ENCODE data around the gene ICAM4. TPM values are rescaled to one million over a fixed set of nuclear protein-coding genes. Genes with fewer than 3 reads are reported as not detected.

Gene ICAM4
- total and polyA plus RNA-seq, 9 of the 15 experiments (the other 6 are each of a cell fraction or from before 2014, with no cell fraction given) = 14.1 to 86.1 (median 29.6) TPM

DNA sequence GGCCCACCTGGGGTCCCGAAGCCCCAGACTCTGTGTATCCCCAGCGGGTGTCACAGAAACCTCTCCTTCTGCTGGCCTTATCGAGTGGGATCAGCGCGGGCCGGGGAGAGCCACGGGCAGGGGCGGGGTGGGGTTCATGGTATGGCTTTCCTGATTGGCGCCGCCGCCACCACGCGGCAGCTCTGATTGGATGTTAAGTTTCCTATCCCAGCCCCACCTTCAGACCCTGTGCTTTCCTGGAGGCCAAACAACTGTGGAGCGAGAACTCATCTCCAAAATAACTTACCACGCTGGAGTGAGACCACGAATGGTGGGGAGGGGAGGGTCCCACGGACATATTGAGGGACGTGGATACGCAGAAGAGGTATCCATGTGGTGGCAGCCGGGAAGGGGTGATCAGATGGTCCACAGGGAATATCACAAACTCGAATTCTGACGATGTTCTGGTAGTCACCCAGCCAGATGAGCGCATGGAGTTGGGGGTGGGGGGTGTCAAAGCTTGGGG lies 2.0 kb downstream of the ICAM4 start (continued):
- peak in 1 of 2 experiments; percentile 52; a peak in 1 of 4 replicates for TF ChIP-seq SIN3A (IDR thresholded peaks at IDR 0.05; ENCODE audit: borderline replicate concordance in 2 of 2, control insufficient read depth in 1 of 2, low read depth in 2 of 2, low read length in 2 of 2)
- TF ChIP-seq DPF2 (IDR thresholded peaks at IDR 0.05) = 0 out of 2 replicates have a peak, but pooled peaks have one; percentile 25
- no peak for TF ChIP-seq CBFB (CRISPR knock-in tag; IDR thresholded peaks at IDR 0.05)
- no peak for TF ChIP-seq GTF2A2 (tag; IDR thresholded peaks at IDR 0.05)
- no peak for TF ChIP-seq EP300 (IDR thresholded peaks at IDR 0.05; ENCODE audit: low read length)
- TF ChIP-seq SMC3 (conservative IDR thresholded peaks at IDR 0.05; ENCODE audit: insufficient read depth, low read depth, low read length) = no peak
- no peak for TF ChIP-seq ZNF134 (CRISPR knock-in tag; conservative IDR thresholded peaks at IDR 0.05)
- TF ChIP-seq, protein P1, sequence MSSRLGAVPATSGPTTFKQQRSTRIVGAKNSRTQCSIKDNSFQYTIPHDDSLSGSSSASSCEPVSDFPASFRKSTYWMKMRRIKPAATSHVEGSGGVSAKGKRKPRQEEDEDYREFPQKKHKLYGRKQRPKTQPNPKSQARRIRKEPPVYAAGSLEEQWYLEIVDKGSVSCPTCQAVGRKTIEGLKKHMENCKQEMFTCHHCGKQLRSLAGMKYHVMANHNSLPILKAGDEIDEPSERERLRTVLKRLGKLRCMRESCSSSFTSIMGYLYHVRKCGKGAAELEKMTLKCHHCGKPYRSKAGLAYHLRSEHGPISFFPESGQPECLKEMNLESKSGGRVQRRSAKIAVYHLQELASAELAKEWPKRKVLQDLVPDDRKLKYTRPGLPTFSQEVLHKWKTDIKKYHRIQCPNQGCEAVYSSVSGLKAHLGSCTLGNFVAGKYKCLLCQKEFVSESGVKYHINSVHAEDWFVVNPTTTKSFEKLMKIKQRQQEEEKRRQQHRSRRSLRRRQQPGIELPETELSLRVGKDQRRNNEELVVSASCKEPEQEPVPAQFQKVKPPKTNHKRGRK (tag; IDR thresholded peaks at IDR 0.05) = no peak
- no peak for TF ChIP-seq NFE2L1 (tag; IDR thresholded peaks at IDR 0.05; ENCODE audit: borderline replicate concordance, low read depth)
- TF ChIP-seq SMARCE1 (IDR thresholded peaks at IDR 0.05) = 0 out of 2 replicates have a peak, but pooled peaks have one; percentile 11
- TF ChIP-seq NELFE (IDR thresholded peaks at IDR 0.05; ENCODE audit: insufficient read depth, insufficient read length) = no peak
- TF ChIP-seq ZNF165 (CRISPR knock-in tag; IDR thresholded peaks at IDR 0.05; ENCODE audit: borderline replicate concordance) = no peak
- no peak for TF ChIP-seq TEAD1 (CRISPR knock-in tag; IDR thresholded peaks at IDR 0.05)
- TF ChIP-seq, protein P2, sequence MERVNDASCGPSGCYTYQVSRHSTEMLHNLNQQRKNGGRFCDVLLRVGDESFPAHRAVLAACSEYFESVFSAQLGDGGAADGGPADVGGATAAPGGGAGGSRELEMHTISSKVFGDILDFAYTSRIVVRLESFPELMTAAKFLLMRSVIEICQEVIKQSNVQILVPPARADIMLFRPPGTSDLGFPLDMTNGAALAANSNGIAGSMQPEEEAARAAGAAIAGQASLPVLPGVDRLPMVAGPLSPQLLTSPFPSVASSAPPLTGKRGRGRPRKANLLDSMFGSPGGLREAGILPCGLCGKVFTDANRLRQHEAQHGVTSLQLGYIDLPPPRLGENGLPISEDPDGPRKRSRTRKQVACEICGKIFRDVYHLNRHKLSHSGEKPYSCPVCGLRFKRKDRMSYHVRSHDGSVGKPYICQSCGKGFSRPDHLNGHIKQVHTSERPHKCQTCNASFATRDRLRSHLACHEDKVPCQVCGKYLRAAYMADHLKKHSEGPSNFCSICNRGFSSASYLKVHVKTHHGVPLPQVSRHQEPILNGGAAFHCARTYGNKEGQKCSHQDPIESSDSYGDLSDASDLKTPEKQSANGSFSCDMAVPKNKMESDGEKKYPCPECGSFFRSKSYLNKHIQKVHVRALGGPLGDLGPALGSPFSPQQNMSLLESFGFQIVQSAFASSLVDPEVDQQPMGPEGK (CRISPR knock-in tag; IDR thresholded peaks at IDR 0.05; ENCODE audit: borderline replicate concordance) = no peak
- TF ChIP-seq, protein P3, sequence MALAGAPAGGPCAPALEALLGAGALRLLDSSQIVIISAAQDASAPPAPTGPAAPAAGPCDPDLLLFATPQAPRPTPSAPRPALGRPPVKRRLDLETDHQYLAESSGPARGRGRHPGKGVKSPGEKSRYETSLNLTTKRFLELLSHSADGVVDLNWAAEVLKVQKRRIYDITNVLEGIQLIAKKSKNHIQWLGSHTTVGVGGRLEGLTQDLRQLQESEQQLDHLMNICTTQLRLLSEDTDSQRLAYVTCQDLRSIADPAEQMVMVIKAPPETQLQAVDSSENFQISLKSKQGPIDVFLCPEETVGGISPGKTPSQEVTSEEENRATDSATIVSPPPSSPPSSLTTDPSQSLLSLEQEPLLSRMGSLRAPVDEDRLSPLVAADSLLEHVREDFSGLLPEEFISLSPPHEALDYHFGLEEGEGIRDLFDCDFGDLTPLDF (CRISPR knock-in tag; IDR thresholded peaks at IDR 0.05) = 0 out of 2 replicates have a peak, but pooled peaks have one; percentile 4
- TF ChIP-seq NR4A1 (CRISPR knock-in tag; IDR thresholded peaks at IDR 0.05) = no peak
- TF ChIP-seq NR4A1 (tag; IDR thresholded peaks at IDR 0.05) = 0 out of 2 replicates have a peak, but pooled peaks have one; percentile 22
- peak; percentile 43; the same call in 1 of the 2 replicates for TF ChIP-seq PHF8 (IDR thresholded peaks at IDR 0.05; ENCODE audit: borderline replicate concordance, low read length)
- TF ChIP-seq, protein P4, sequence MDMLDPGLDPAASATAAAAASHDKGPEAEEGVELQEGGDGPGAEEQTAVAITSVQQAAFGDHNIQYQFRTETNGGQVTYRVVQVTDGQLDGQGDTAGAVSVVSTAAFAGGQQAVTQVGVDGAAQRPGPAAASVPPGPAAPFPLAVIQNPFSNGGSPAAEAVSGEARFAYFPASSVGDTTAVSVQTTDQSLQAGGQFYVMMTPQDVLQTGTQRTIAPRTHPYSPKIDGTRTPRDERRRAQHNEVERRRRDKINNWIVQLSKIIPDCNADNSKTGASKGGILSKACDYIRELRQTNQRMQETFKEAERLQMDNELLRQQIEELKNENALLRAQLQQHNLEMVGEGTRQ (CRISPR knock-in tag; IDR thresholded peaks at IDR 0.05) = 0 out of 2 replicates have a peak, but pooled peaks have one; percentile 4
- TF ChIP-seq BHLHE40 (IDR thresholded peaks at IDR 0.05; ENCODE audit: low read length) = peak; percentile 63; the same call in 1 of the 2 replicates
- no peak for TF ChIP-seq WHSC1 (IDR thresholded peaks at IDR 0.05; ENCODE audit: low read length)
- TF ChIP-seq SETDB1 (IDR thresholded peaks at IDR 0.05; ENCODE audit: low read length) = no peak
- TF ChIP-seq MYBL2 (IDR thresholded peaks at IDR 0.05; ENCODE audit: low read depth) = no peak
- TF ChIP-seq MYBL2 (CRISPR knock-in tag; IDR thresholded peaks at IDR 0.05; ENCODE audit: borderline replicate concordance) = no peak
